H1 (cell line): ENCODE results near the gene RNU6-9. TPM values are rescaled to one million over a fixed set of nuclear protein-coding genes. Genes with fewer than 3 reads are reported as not detected.

ENCODE experiments used
- CTCF ChIA-PET: fragments of 300-600 bp; sonication (Branson Sonifier 250); formaldehyde crosslinking; loops from one replicate; lab custom pipeline; 2021; ENCODE audit not compliant: partially characterized antibody; lab: Charles Lee
- POLR2A ChIA-PET: fragments of 300-600 bp; sonication (Branson Sonifier 250); formaldehyde crosslinking; loops from one replicate; lab custom pipeline; 2021; ENCODE audit warnings: inconsistent platforms; ENCODE audit not compliant: partially characterized antibody; lab: Charles Lee
- DNase-seq, 2 experiments: peaks; one replicate each; pipeline versions ENCODE4 v3.0.0 to v3.0.0-alpha.2; 2010 to 2022; ENCODE audit warnings: low spot score in 2 of 2, low read depth in 1 of 2, mixed read lengths in 1 of 2
- FAIRE-seq: peaks from 2 replicates; lab custom pipeline; 2011; peaks lifted over from hg19 to GRCh38; lab: Jason Lieb, UNC
- H2AFZ ChIP-seq: 2 replicates; pipeline ENCODE4 v1.8.1; 2012; ENCODE audit warnings: low read length, inconsistent platforms
- H2AK5ac ChIP-seq: 2 replicates; pipeline ENCODE4 v1.6.1; 2013; ENCODE audit warnings: low read depth, low read length
- H2BK120ac ChIP-seq: replicated peaks from 2 replicates; pipeline ENCODE3; 2013; ENCODE audit warnings: low read depth, low read length, inconsistent platforms
- H2BK12ac ChIP-seq: 2 replicates; pipeline ENCODE4 v1.6.1; 2013; ENCODE audit warnings: low read depth, low read length
- H2BK15ac ChIP-seq: 2 replicates; pipeline ENCODE4 v1.6.1; 2013; ENCODE audit warnings: low read length
- H2BK20ac ChIP-seq: 2 replicates; pipeline ENCODE4 v1.6.1; 2013; ENCODE audit warnings: low read length
- H2BK5ac ChIP-seq: 2 replicates; pipeline ENCODE4 v1.6.1; 2013; ENCODE audit warnings: low read depth, low read length
- H3K14ac ChIP-seq: 2 replicates; pipeline ENCODE4 v1.6.1; 2013; ENCODE audit warnings: inconsistent platforms; ENCODE audit not compliant: insufficient read length
- H3K18ac ChIP-seq: 2 replicates; pipeline ENCODE4 v1.6.1; 2013; ENCODE audit warnings: low read length; ENCODE audit errors: extremely low read depth
- H3K23ac ChIP-seq: 2 replicates; pipeline ENCODE4 v1.6.1; 2013; ENCODE audit warnings: inconsistent platforms; ENCODE audit not compliant: insufficient read length
- H3K23me2 ChIP-seq: 2 replicates; pipeline ENCODE4 v1.6.1; 2013; ENCODE audit warnings: low read depth, low read length
- H3K27ac ChIP-seq: 2 replicates; pipeline ENCODE4 v1.6.1; 2011; ENCODE audit warnings: low read depth, low read length, inconsistent platforms
- H3K27me3 ChIP-seq, 4 experiments: replicated peaks in 1 of 4; 1 replicate in 1 of 4; 2 replicates in 3 of 4; pipeline versions ENCODE4 v1.6.1 to v1.8.1; 2011 to 2013; ENCODE audit warnings: low read length in 3 of 4, mild to moderate bottlenecking in 3 of 4, inconsistent platforms in 2 of 4, mixed read lengths in 2 of 4, moderate library complexity in 1 of 4; ENCODE audit not compliant: control insufficient read depth in 3 of 4, insufficient read depth in 3 of 4; ENCODE audit errors: extremely low read depth in 1 of 4
- H3K36me3 ChIP-seq, 4 experiments: 2 replicates each; pipeline versions ENCODE4 v1.6.1 to v1.8.1; 2011 to 2013; ENCODE audit warnings: mild to moderate bottlenecking in 4 of 4, low read length in 3 of 4, moderate library complexity in 2 of 4, control low read depth in 1 of 4, inconsistent platforms in 1 of 4; ENCODE audit not compliant: insufficient read depth in 4 of 4, control insufficient read depth in 2 of 4
- H3K4ac ChIP-seq: replicated peaks from 2 replicates; pipeline ENCODE3; 2013; ENCODE audit warnings: low read length, low read depth, mixed read lengths, inconsistent platforms; ENCODE audit not compliant: insufficient read length
- H3K4me1 ChIP-seq, 4 experiments: replicated peaks in 1 of 4; 1 replicate in 1 of 4; 2 replicates in 3 of 4; pipeline versions ENCODE4 v1.6.1 to v1.8.1; 2011 to 2013; ENCODE audit warnings: low read length in 3 of 4, inconsistent platforms in 2 of 4, mixed read lengths in 1 of 4; ENCODE audit not compliant: insufficient read depth in 4 of 4, control insufficient read depth in 3 of 4
- H3K4me2 ChIP-seq, 2 experiments: 2 replicates each; pipeline versions ENCODE4 v1.6.1 to v1.8.1; 2011 to 2013; ENCODE audit warnings: low read depth in 2 of 2, low read length in 2 of 2, control low read depth in 1 of 2, inconsistent platforms in 1 of 2, mild to moderate bottlenecking in 1 of 2; ENCODE audit not compliant: insufficient read depth in 1 of 2
- H3K4me3 ChIP-seq, 4 experiments: fragments of 200-600, 300-600 bp in 1 of 4; sonication (generic), shearing (Covaris generic), sonication (Bioruptor Twin) in 1 of 4; 2 replicates each; pipeline versions ENCODE4 v1.5.1 to v1.8.1; 2011 to 2016; ENCODE audit warnings: low read length in 4 of 4, low read depth in 3 of 4, control low read depth in 2 of 4, inconsistent platforms in 2 of 4, mild to moderate bottlenecking in 2 of 4, mixed read lengths in 1 of 4, moderate library complexity in 1 of 4; ENCODE audit not compliant: insufficient read depth in 2 of 4; ENCODE audit errors: extremely low read depth in 1 of 4
- H3K56ac ChIP-seq: replicated peaks from 2 replicates; pipeline ENCODE3; 2013; ENCODE audit warnings: low read depth, mild to moderate bottlenecking, mixed read lengths, low read length, inconsistent platforms; ENCODE audit not compliant: insufficient read length
- H3K79me1 ChIP-seq: 2 replicates; pipeline ENCODE4 v1.6.1; 2013; ENCODE audit warnings: low read depth, low read length, control low read depth
- H3K79me2 ChIP-seq, 2 experiments: 2 replicates each; pipeline versions ENCODE4 v1.6.1 to v1.8.1; 2012 to 2013; ENCODE audit warnings: low read length in 2 of 2, mild to moderate bottlenecking in 2 of 2, inconsistent platforms in 1 of 2; ENCODE audit not compliant: insufficient read depth in 2 of 2, control insufficient read depth in 1 of 2
- H3K9ac ChIP-seq, 4 experiments: replicated peaks in 1 of 4; 1 replicate in 1 of 4; 2 replicates in 3 of 4; pipeline versions ENCODE4 v1.6.1 to v1.8.1; 2011 to 2013; ENCODE audit warnings: low read depth in 3 of 4, low read length in 3 of 4, control low read depth in 2 of 4, mild to moderate bottlenecking in 2 of 4, moderate library complexity in 2 of 4, inconsistent platforms in 1 of 4; ENCODE audit errors: extremely low read depth in 1 of 4
- H3K9me3 ChIP-seq, 2 experiments: 2 replicates each; pipeline versions ENCODE4 v1.6.1 to v1.8.1; 2012 to 2013; ENCODE audit warnings: mild to moderate bottlenecking in 2 of 2, moderate library complexity in 2 of 2, control low read depth in 1 of 2, inconsistent platforms in 1 of 2, low read depth in 1 of 2, low read length in 1 of 2, mixed read lengths in 1 of 2; ENCODE audit not compliant: insufficient read depth in 2 of 2
- H4K20me1 ChIP-seq, 2 experiments: replicated peaks in 1 of 2; 2 replicates each; pipeline versions ENCODE3 to v1.8.1; 2011 to 2013; ENCODE audit warnings: inconsistent platforms in 2 of 2, low read length in 2 of 2, mild to moderate bottlenecking in 1 of 2; ENCODE audit not compliant: insufficient read depth in 2 of 2, control insufficient read depth in 1 of 2
- H4K5ac ChIP-seq: 2 replicates; pipeline ENCODE4 v1.6.1; 2013; ENCODE audit warnings: low read length, low read depth, mixed read lengths, inconsistent platforms; ENCODE audit not compliant: insufficient read length
- H4K8ac ChIP-seq: 2 replicates; pipeline ENCODE4 v1.8.0; 2013; ENCODE audit warnings: mild to moderate bottlenecking, moderate library complexity, low read length, inconsistent platforms; ENCODE audit not compliant: insufficient read depth; ENCODE audit errors: extremely low read depth
- H4K91ac ChIP-seq: replicated peaks from 2 replicates; pipeline ENCODE3; 2013; ENCODE audit warnings: low read length, mixed read lengths, inconsistent platforms; ENCODE audit not compliant: insufficient read length
- CBX5 ChIP-seq: fragments of 300-800, 300-1000 bp; sonication (generic); IDR thresholded peaks from 2 replicates; pipeline ENCODE4 v1.7.1; 2016; ENCODE audit warnings: antibody characterized with exemption, low read length, low read depth
- CREB1 ChIP-seq: IDR thresholded peaks from 2 replicates; pipeline ENCODE4 v1.6.1; 2012; ENCODE audit warnings: inconsistent platforms
- EGR1 ChIP-seq: IDR thresholded peaks from 2 replicates; pipeline ENCODE4 v1.6.1; 2011; ENCODE audit warnings: low read depth, low read length, borderline replicate concordance
- HDAC2 ChIP-seq, 2 experiments: fragments of 300-600 bp in 1 of 2; sonication (generic) in 1 of 2; IDR thresholded peaks; 2 replicates each; pipeline ENCODE4 v1.6.1; 2011 to 2012; ENCODE audit warnings: low read depth in 2 of 2, low read length in 2 of 2, mild to moderate bottlenecking in 2 of 2, moderate library complexity in 2 of 2, borderline replicate concordance in 1 of 2, inconsistent platforms in 1 of 2
- KDM1A ChIP-seq: fragments of 200-600, 300-600 bp; sonication (generic); IDR thresholded peaks from 2 replicates; pipeline ENCODE4 v1.7.1; 2016; ENCODE audit warnings: mild to moderate bottlenecking, low read length, borderline replicate concordance
- MAX ChIP-seq: IDR thresholded peaks from 2 replicates; pipeline ENCODE4 v1.6.1; 2012; ENCODE audit warnings: inconsistent platforms
- PHF8 ChIP-seq: fragments of 200-600 bp; sonication (generic); conservative IDR thresholded peaks from 2 replicates; pipeline ENCODE4 v1.7.1; 2012; ENCODE audit warnings: low read depth, mild to moderate bottlenecking, inconsistent platforms, low read length, moderate library complexity
- RFX5 ChIP-seq: IDR thresholded peaks from 2 replicates; pipeline ENCODE4 v1.6.1; 2011; ENCODE audit warnings: low read depth, low read length, improper control_type of control experiment, borderline replicate concordance
- RXRA ChIP-seq: IDR thresholded peaks from 2 replicates; pipeline ENCODE4 v1.6.1; 2011; ENCODE audit warnings: low read depth, mild to moderate bottlenecking, low read length, moderate library complexity; ENCODE audit not compliant: insufficient read depth
- SIRT6 ChIP-seq: IDR thresholded peaks from one replicate; pipeline ENCODE4 v1.7.1; 2012; ENCODE audit warnings: low read length, inconsistent platforms
- SP4 ChIP-seq: IDR thresholded peaks from 2 replicates; pipeline ENCODE4 v1.6.1; 2012; ENCODE audit warnings: low read length, inconsistent platforms
- WGBS, 2 experiments: shearing (Covaris generic) in 1 of 2; methylation state at CpG; one replicate each; pipeline versions ENCODE4 v1.1.6 to v1.1.7; 2013 to 2015; ENCODE audit warnings: low lambda C conversion rate in 2 of 2, mixed read lengths in 2 of 2, inconsistent platforms in 1 of 2, low coverage in 1 of 2, missing lambda C conversion rate in 1 of 2; ENCODE audit not compliant: insufficient replicate concordance in 2 of 2, insufficient coverage in 1 of 2, insufficient read length in 1 of 2; ENCODE audit errors: extremely low coverage in 1 of 2, missing lambda C conversion rate in 1 of 2; 5-methylcytosine and 5-hydroxymethylcytosine counted together
- polyA plus RNA-seq, 7 experiments: library from polyadenylated mRNA; depleted of rRNA in 3 of 7; stranded (reverse) in 5 of 7; unstranded in 2 of 7; fragments of >200 nt in 5 of 7; fragments of 200-250 nt in 2 of 7; gene quantifications; 1 replicate in 5 of 7; 2 replicates in 1 of 7; 4 replicates in 1 of 7; pipeline versions ENCODE4 v1.2.1 to v1.2.3, GENCODE V29; 2011 to 2013; ENCODE audit warnings: missing spikeins in 2 of 7, mixed read lengths in 2 of 7
- total RNA-seq: library from RNA; stranded (reverse); fragmentation: NEBNext Ultra II Directional; extraction: Animal tissue kit (Norgen Biotek cat#: 25700); gene quantifications from 2 replicates; pipeline ENCODE4 v1.2.1, GENCODE V29; 2021
- TF ChIP-seq, protein P1 (sequence below): IDR thresholded peaks from 2 replicates; pipeline ENCODE4 v1.6.1; 2012; ENCODE audit warnings: low read length, inconsistent platforms

The RNU6-9 gene
- total and polyA plus RNA-seq, 2 of the 8 experiments (the other 6 are each of a cell fraction or from before 2014, with no cell fraction given), result not detected

- WGBS, 2 experiments, result 94% methylated on average over 9 of the region's 18 CpGs; no CpG with 5 or more reads in 1 of the 2 experiments
- Histone ChIP-seq H3K23me2 (peaks cover 3% of the 10 kb centered on the region; the same call in 1 of the 2 replicates), H3K79me1 (peaks cover 7% of the 10 kb centered on the region), H4K91ac (no peak overlapping the region), H2BK12ac (no peak overlapping the region), H3K4me3 (no peak overlapping the region), H3K9ac (no peak overlapping the region), H2BK15ac (no peak overlapping the region), H4K8ac (no peak overlapping the region), H3K4me1 (peaks cover 0 to 5% (median under 1%) of the 10 kb centered on the region in 4 experiments; a peak in 3 of 7 replicates), H3K18ac (no peak overlapping the region), H3K79me2 (no peaks in the 10 kb centered on the region; a peak in 1 of 4 replicates), H2BK20ac (no peak overlapping the region), H3K27ac (no peak overlapping the region), H2AK5ac (no peak overlapping the region), H4K5ac (no peak overlapping the region), H3K23ac (no peak overlapping the region), H3K4ac (no peak overlapping the region), H3K14ac (no peak overlapping the region), H4K20me1 (peaks cover under 1 to 13% of the 10 kb centered on the region in 2 experiments), H3K56ac (no peak overlapping the region), H3K9me3 (no peaks in the 10 kb centered on the region), H3K27me3 (no peaks in the 10 kb centered on the region), H2AFZ (no peak overlapping the region), H3K36me3 (peaks cover 0 to 13% (median 7%) of the 10 kb centered on the region in 4 experiments; a peak in 3 of 8 replicates), H3K4me2 (no peak overlapping the region), H2BK5ac (no peak overlapping the region), H2BK120ac (no peak overlapping the region)
- POLR2A ChIA-PET, result interaction anchor here (1.0 to 8.8 kb wide), 2 partner anchors 13 to 28 kb away, joined by 3 to 82 read pairs; no protein-coding TSS in a partner anchor
- no peak for FAIRE-seq
- CTCF ChIA-PET, result no interaction called here
- DNase-seq, result no peak
- TF ChIP-seq, protein P1, sequence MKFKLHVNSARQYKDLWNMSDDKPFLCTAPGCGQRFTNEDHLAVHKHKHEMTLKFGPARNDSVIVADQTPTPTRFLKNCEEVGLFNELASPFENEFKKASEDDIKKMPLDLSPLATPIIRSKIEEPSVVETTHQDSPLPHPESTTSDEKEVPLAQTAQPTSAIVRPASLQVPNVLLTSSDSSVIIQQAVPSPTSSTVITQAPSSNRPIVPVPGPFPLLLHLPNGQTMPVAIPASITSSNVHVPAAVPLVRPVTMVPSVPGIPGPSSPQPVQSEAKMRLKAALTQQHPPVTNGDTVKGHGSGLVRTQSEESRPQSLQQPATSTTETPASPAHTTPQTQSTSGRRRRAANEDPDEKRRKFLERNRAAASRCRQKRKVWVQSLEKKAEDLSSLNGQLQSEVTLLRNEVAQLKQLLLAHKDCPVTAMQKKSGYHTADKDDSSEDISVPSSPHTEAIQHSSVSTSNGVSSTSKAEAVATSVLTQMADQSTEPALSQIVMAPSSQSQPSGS, result no peak
- TF ChIP-seq CBX5 (no peak), HDAC2 (IDR thresholded peaks at IDR 0.05; ENCODE audit: borderline replicate concordance in 1 of 2, low read depth in 2 of 2, low read length in 2 of 2) (no peak), SP4 (no peak), RFX5 (no peak), CREB1 (no peak), KDM1A (no peak), EGR1 (no peak), MAX (no peak), RXRA (no peak), SIRT6 (no peak), PHF8 (no peak)
These were observed 2.5 kb upstream of the RNU6-9 start for GRCh38 chr19:890831-891230.
